Measurements from ENCODE around the gene ATIC.

The ATIC gene

GRCh38 chr2:215314896-215315295 lies 3.0 kb downstream of the ATIC start:
- no peak for DNase-seq (ENCODE audit: extremely low read depth in 1 of 2, low read depth in 1 of 2)

- no peak for DNase-seq (ENCODE audit: extremely low read depth in 1 of 2, low read depth in 1 of 2)
Observed at GRCh38 chr2:215315301-215315700, 3.4 kb downstream of the ATIC start.

GRCh38 chr2:215316336-215316735 lies 4.5 kb downstream of the ATIC start:
- DNase-seq (ENCODE audit: extremely low read depth in 1 of 2, low read depth in 1 of 2): no peak

GRCh38 chr2:215319500-215319899 lies 7.6 kb downstream of the ATIC start:
- DNase-seq (ENCODE audit: extremely low read depth in 1 of 2, low read depth in 1 of 2): no peak

- no peak for DNase-seq (ENCODE audit: extremely low read depth in 1 of 2, low read depth in 1 of 2)
Observed at GRCh38 chr2:215320102-215320501, 8.2 kb downstream of the ATIC start.

GRCh38 chr2:215320679-215321078 lies 8.8 kb downstream of the ATIC start:
- no peak for DNase-seq (ENCODE audit: extremely low read depth in 1 of 2, low read depth in 1 of 2)

- DNase-seq (ENCODE audit: extremely low read depth in 1 of 2, low read depth in 1 of 2): no peak
Observed at GRCh38 chr2:215324811-215325210, 13.0 kb downstream of the ATIC start.

GRCh38 chr2:215328066-215328465 lies 16.2 kb downstream of the ATIC start:
- DNase-seq (ENCODE audit: extremely low read depth in 1 of 2, low read depth in 1 of 2): no peak

GRCh38 chr2:215332872-215333595 lies 21.2 kb downstream of the ATIC start:
- no peak for DNase-seq (ENCODE audit: extremely low read depth in 1 of 2, low read depth in 1 of 2)

- DNase-seq (ENCODE audit: extremely low read depth in 1 of 2, low read depth in 1 of 2): no peak
Observed at GRCh38 chr2:215338883-215339679, 27.2 kb downstream of the ATIC start.

- DNase-seq (ENCODE audit: extremely low read depth in 1 of 2, low read depth in 1 of 2): no peak
Observed at GRCh38 chr2:215347878-215348277, 36.0 kb downstream of the ATIC start.

GRCh38 chr2:215352602-215353001 lies 40.7 kb downstream of the ATIC start:
- DNase-seq (ENCODE audit: extremely low read depth in 1 of 2, low read depth in 1 of 2): no peak

- no peak for DNase-seq (ENCODE audit: extremely low read depth in 1 of 2, low read depth in 1 of 2)
Observed at GRCh38 chr2:215354771-215355695, 43.2 kb downstream of the ATIC start.

- DNase-seq (ENCODE audit: extremely low read depth in 1 of 2, low read depth in 1 of 2): no peak
Observed at GRCh38 chr2:215355801-215356200, 43.9 kb downstream of the ATIC start.

GRCh38 chr2:215356334-215356947 lies 44.6 kb downstream of the ATIC start:
- no peak for DNase-seq (ENCODE audit: extremely low read depth in 1 of 2, low read depth in 1 of 2)

GRCh38 chr2:215356948-215357461 lies 45.1 kb downstream of the ATIC start:
- no peak for DNase-seq (ENCODE audit: extremely low read depth in 1 of 2, low read depth in 1 of 2)

GRCh38 chr2:215357660-215358059 lies 45.8 kb downstream of the ATIC start:
- DNase-seq (ENCODE audit: extremely low read depth in 1 of 2, low read depth in 1 of 2): no peak

- no peak for DNase-seq (ENCODE audit: extremely low read depth in 1 of 2, low read depth in 1 of 2)
Observed at GRCh38 chr2:215358312-215358845, 46.5 kb downstream of the ATIC start.

- no peak for DNase-seq (ENCODE audit: extremely low read depth in 1 of 2, low read depth in 1 of 2)
Observed at GRCh38 chr2:215358891-215359575, 47.2 kb downstream of the ATIC start.

- no peak for DNase-seq (ENCODE audit: extremely low read depth in 1 of 2, low read depth in 1 of 2)
Observed at GRCh38 chr2:215359576-215359922, 47.7 kb downstream of the ATIC start.

Measured in activated CD8-positive, alpha-beta memory T cell treated with anti-CD3 and anti-CD28 coated beads for 1 hour (primary cell).